Fibroblast of lung (primary cell): ENCODE data around the gene CORO2B. TPM values are rescaled to one million over a fixed set of nuclear protein-coding genes. Genes with fewer than 3 reads are reported as not detected.

Source experiments
- DNase-seq, 2 donors: peaks; one replicate each; pipeline versions ENCODE4 v3.0.0 to v3.0.0-alpha.2; 2010; ENCODE audit warnings: low read depth in 2 of 2
- H2AFZ ChIP-seq: 2 replicates; pipeline ENCODE4 v1.5.1; 2012; ENCODE audit warnings: low read length, control low read depth, inconsistent platforms
- H3K27ac ChIP-seq: 2 replicates; pipeline ENCODE4 v1.5.1; 2011; ENCODE audit warnings: low read length, control low read depth; ENCODE audit not compliant: insufficient read depth
- H3K27me3 ChIP-seq: 2 replicates; pipeline ENCODE4 v1.5.1; 2011; ENCODE audit warnings: mild to moderate bottlenecking, low read length; ENCODE audit not compliant: control insufficient read depth, insufficient read depth
- H3K36me3 ChIP-seq: 2 replicates; pipeline ENCODE4 v1.5.1; 2011; ENCODE audit warnings: low read length; ENCODE audit not compliant: control insufficient read depth, insufficient read depth
- H3K4me1 ChIP-seq: 2 replicates; pipeline ENCODE4 v1.5.1; 2011; ENCODE audit warnings: low read length; ENCODE audit not compliant: control insufficient read depth, insufficient read depth; ENCODE audit errors: extremely low read depth
- H3K4me2 ChIP-seq: 2 replicates; pipeline ENCODE4 v1.5.1; 2011; ENCODE audit warnings: low read length, control low read depth; ENCODE audit not compliant: insufficient read depth; ENCODE audit errors: extremely low read depth
- H3K4me3 ChIP-seq, 4 experiments: fragments of 200-600 bp in 1 of 4; sonication (generic) in 1 of 4; replicated peaks in 1 of 4; 2 replicates each; pipeline ENCODE4 v1.5.1; 2011 to 2016; ENCODE audit warnings: low read length in 4 of 4, low read depth in 3 of 4, mild to moderate bottlenecking in 3 of 4, control low read depth in 2 of 4, inconsistent platforms in 1 of 4, mixed read lengths in 1 of 4; ENCODE audit not compliant: insufficient read depth in 1 of 4; ENCODE audit errors: control extremely low read depth in 1 of 4
- H3K79me2 ChIP-seq: 2 replicates; pipeline ENCODE4 v1.5.1; 2012; ENCODE audit warnings: mild to moderate bottlenecking, low read length, inconsistent platforms; ENCODE audit not compliant: control insufficient read depth, insufficient read depth
- H3K9ac ChIP-seq: 2 replicates; pipeline ENCODE4 v1.5.1; 2011; ENCODE audit warnings: mild to moderate bottlenecking, low read length, control low read depth; ENCODE audit not compliant: insufficient read depth
- H3K9me3 ChIP-seq: 2 replicates; pipeline ENCODE4 v1.5.1; 2012; ENCODE audit warnings: low read depth, low read length; ENCODE audit not compliant: control insufficient read depth, insufficient read depth
- H4K20me1 ChIP-seq: 2 replicates; pipeline ENCODE4 v1.5.1; 2011; ENCODE audit warnings: low read length; ENCODE audit not compliant: control insufficient read depth, insufficient read depth; ENCODE audit errors: extremely low read depth
- EZH2 ChIP-seq: IDR thresholded peaks from 2 replicates; pipeline ENCODE4 v1.5.1; 2012; ENCODE audit warnings: low read length, control low read depth, mild to moderate bottlenecking; ENCODE audit errors: missing control alignments
- polyA plus RNA-seq, 2 donors: library from polyadenylated mRNA; depleted of rRNA in 1 of 2; stranded (reverse) in 1 of 2; unstranded in 1 of 2; fragments of >200 nt; gene quantifications; 2 replicates each; pipeline ENCODE4 v1.2.1, GENCODE V29; 2011 to 2012; ENCODE audit warnings: missing spikeins in 1 of 2
- total RNA-seq: library from RNA; depleted of rRNA; stranded (reverse); fragments of >200 nt; gene quantifications from 2 replicates; pipeline ENCODE4 v1.2.1, GENCODE V29; 2014
- TF ChIP-seq, protein P1 (sequence below), 2 donors: IDR thresholded peaks in 1 of 2; conservative IDR thresholded peaks in 1 of 2; 1 replicate in 1 of 2; 2 replicates in 1 of 2; pipeline ENCODE4 v1.5.1; 2011 to 2012; ENCODE audit warnings: low read length in 2 of 2, control low read depth in 1 of 2, inconsistent platforms in 1 of 2, low read depth in 1 of 2, mild to moderate bottlenecking in 1 of 2

Gene CORO2B
- total and polyA plus RNA-seq, 2 donors (not counting 1 experiment from before 2014, with no cell fraction given): 17.5 to 25.3 TPM

DNA sequence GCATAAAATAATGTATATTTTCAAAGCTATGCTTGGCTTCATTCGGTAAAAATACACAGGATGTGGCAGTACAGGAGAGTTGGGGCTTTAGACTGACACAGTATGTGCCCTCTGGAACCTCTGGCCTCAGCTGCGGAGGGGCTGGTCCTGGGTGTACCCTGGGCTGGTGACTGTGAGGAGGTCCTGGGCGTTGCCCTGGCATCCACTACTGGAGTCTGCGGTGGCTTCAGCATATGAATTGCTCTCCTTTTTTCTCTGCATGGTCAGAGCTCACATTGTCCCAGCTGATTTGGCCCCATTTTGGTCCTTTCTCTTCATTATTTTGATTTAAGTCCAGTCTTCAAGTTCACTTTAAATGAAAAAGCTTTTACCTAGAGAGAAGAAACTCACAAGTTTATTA, 40.5 kb upstream of the CORO2B start:
- H2AFZ ChIP-seq: no peak overlapping the region
- H4K20me1 ChIP-seq: no peaks in the 10 kb centered on the region
- H3K4me2 ChIP-seq: no peak overlapping the region
- no peaks in the 10 kb centered on the region for H3K36me3 ChIP-seq
- H3K9ac ChIP-seq: no peak overlapping the region
- no peak for TF ChIP-seq EZH2
- TF ChIP-seq, protein P1, sequence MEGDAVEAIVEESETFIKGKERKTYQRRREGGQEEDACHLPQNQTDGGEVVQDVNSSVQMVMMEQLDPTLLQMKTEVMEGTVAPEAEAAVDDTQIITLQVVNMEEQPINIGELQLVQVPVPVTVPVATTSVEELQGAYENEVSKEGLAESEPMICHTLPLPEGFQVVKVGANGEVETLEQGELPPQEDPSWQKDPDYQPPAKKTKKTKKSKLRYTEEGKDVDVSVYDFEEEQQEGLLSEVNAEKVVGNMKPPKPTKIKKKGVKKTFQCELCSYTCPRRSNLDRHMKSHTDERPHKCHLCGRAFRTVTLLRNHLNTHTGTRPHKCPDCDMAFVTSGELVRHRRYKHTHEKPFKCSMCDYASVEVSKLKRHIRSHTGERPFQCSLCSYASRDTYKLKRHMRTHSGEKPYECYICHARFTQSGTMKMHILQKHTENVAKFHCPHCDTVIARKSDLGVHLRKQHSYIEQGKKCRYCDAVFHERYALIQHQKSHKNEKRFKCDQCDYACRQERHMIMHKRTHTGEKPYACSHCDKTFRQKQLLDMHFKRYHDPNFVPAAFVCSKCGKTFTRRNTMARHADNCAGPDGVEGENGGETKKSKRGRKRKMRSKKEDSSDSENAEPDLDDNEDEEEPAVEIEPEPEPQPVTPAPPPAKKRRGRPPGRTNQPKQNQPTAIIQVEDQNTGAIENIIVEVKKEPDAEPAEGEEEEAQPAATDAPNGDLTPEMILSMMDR (conservative IDR thresholded peaks at IDR 0.05 in 1 of 2, IDR thresholded peaks at IDR 0.05 in 1 of 2; ENCODE audit: low read depth in 1 of 2, low read length in 2 of 2): no peak
- DNase-seq: no peak
- no peaks in the 10 kb centered on the region for H3K9me3 ChIP-seq
- H3K4me1 ChIP-seq: peaks cover 12% of the 10 kb centered on the region
- no peaks in the 10 kb centered on the region for H3K79me2 ChIP-seq
- H3K27me3 ChIP-seq: no peaks in the 10 kb centered on the region
- H3K4me3 ChIP-seq: no peak overlapping the region
- H3K27ac ChIP-seq: no peak overlapping the region

DNA sequence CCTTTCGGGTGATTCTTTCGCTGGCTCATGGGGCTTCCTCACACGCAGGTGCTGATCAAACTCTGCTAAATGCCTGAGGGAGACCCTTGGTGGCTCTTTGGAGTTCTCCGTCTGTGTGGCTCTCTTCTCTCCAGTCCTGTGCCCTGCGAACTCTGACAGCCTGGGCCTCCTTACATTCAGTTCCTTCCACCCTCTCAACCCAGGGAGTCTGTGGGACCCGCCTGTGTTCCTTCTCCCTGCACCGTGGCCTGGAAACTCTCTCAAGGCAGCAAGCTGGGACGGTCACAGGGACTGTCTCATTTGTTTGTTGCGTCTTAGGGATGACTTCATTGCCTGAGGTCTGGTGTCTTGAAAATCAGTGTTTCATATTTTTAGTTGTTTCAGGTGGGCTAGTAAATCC, 37.0 kb upstream of the CORO2B start:
- Histone ChIP-seq H3K79me2 (no peaks in the 10 kb centered on the region), H3K27me3 (no peaks in the 10 kb centered on the region), H3K27ac (no peak overlapping the region), H3K36me3 (no peaks in the 10 kb centered on the region), H3K9ac (no peak overlapping the region), H3K4me1 (peaks cover 18% of the 10 kb centered on the region), H3K4me3 (no peak overlapping the region), H3K4me2 (no peak overlapping the region), H4K20me1 (no peaks in the 10 kb centered on the region), H3K9me3 (no peaks in the 10 kb centered on the region), H2AFZ (no peak overlapping the region)
- no peak for DNase-seq
- TF ChIP-seq, protein P1 (conservative IDR thresholded peaks at IDR 0.05 in 1 of 2, IDR thresholded peaks at IDR 0.05 in 1 of 2; ENCODE audit: low read depth in 1 of 2, low read length in 2 of 2): no peak
- no peak for TF ChIP-seq EZH2

DNA sequence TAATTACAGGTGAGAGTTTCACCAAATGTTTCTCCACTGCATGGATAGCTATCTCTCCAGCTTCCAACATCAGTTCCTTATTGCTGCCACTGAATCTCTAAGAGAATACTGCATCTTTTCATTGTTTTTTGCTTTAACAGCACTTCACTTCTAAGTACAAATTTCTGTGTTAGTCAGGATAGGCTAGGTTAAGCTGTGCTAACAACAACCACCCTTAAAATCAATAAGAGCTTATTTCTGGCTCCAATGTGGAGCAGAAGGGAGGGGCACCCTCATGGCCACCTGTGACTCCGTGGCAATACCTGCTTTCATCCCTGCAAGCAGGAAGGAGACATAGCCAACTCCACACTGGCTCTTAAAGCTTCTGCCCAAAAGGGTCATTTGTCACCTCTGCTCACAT, 36.4 kb upstream of the CORO2B start:
- TF ChIP-seq, protein P1 (conservative IDR thresholded peaks at IDR 0.05 in 1 of 2, IDR thresholded peaks at IDR 0.05 in 1 of 2; ENCODE audit: low read depth in 1 of 2, low read length in 2 of 2): no peak
- TF ChIP-seq EZH2: no peak
- Histone ChIP-seq H3K4me3 (no peak overlapping the region), H3K4me2 (no peak overlapping the region), H3K4me1 (peaks cover 14% of the 10 kb centered on the region), H4K20me1 (no peaks in the 10 kb centered on the region), H3K9me3 (no peaks in the 10 kb centered on the region), H3K79me2 (no peaks in the 10 kb centered on the region), H3K27ac (no peak overlapping the region), H3K36me3 (no peaks in the 10 kb centered on the region), H3K27me3 (no peaks in the 10 kb centered on the region), H2AFZ (no peak overlapping the region), H3K9ac (no peak overlapping the region)
- no peak for DNase-seq
